Fibroblast of pulmonary artery (primary cell): Measurements from ENCODE around the gene CASZ1.

Experiments
- DNase-seq: peaks from one replicate; pipeline ENCODE4 v3.0.0-alpha.2; 2010; ENCODE audit warnings: low read depth
- H3K4me3 ChIP-seq: replicated peaks from 2 replicates; pipeline ENCODE4 v1.5.1; 2011; ENCODE audit warnings: low read depth, mild to moderate bottlenecking, control low read depth, low read length, moderate library complexity
- TF ChIP-seq, protein P1 (sequence below): IDR thresholded peaks from 2 replicates; pipeline ENCODE4 v1.5.1; 2011; ENCODE audit warnings: mild to moderate bottlenecking, control low read depth, low read length, inconsistent platforms; ENCODE audit errors: missing control alignments

CASZ1 gene

DNA sequence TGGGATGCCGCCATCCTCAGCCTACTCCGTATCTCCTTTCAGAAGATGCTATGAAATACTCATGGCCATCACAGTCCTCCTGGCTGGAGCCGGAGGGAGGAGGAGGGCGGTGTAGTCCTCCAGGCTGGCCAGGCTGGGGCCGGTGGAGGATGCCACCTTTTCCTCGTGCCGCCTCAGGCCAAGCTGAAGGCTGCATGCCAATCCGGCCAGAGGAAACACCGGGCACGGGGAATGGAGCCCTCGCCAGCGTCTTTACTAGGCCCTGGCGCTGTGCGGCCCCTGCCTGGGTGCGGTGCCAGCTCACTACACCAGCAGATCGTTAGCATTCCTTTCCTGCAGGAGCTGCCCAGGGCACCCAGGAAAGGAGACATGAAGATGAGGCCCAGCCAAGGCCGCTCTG lies 70.1 kb downstream of the CASZ1 start:
- H3K4me3 ChIP-seq, result no peak overlapping the region
- TF ChIP-seq, protein P1, sequence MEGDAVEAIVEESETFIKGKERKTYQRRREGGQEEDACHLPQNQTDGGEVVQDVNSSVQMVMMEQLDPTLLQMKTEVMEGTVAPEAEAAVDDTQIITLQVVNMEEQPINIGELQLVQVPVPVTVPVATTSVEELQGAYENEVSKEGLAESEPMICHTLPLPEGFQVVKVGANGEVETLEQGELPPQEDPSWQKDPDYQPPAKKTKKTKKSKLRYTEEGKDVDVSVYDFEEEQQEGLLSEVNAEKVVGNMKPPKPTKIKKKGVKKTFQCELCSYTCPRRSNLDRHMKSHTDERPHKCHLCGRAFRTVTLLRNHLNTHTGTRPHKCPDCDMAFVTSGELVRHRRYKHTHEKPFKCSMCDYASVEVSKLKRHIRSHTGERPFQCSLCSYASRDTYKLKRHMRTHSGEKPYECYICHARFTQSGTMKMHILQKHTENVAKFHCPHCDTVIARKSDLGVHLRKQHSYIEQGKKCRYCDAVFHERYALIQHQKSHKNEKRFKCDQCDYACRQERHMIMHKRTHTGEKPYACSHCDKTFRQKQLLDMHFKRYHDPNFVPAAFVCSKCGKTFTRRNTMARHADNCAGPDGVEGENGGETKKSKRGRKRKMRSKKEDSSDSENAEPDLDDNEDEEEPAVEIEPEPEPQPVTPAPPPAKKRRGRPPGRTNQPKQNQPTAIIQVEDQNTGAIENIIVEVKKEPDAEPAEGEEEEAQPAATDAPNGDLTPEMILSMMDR, result no peak
- DNase-seq, result no peak

DNA sequence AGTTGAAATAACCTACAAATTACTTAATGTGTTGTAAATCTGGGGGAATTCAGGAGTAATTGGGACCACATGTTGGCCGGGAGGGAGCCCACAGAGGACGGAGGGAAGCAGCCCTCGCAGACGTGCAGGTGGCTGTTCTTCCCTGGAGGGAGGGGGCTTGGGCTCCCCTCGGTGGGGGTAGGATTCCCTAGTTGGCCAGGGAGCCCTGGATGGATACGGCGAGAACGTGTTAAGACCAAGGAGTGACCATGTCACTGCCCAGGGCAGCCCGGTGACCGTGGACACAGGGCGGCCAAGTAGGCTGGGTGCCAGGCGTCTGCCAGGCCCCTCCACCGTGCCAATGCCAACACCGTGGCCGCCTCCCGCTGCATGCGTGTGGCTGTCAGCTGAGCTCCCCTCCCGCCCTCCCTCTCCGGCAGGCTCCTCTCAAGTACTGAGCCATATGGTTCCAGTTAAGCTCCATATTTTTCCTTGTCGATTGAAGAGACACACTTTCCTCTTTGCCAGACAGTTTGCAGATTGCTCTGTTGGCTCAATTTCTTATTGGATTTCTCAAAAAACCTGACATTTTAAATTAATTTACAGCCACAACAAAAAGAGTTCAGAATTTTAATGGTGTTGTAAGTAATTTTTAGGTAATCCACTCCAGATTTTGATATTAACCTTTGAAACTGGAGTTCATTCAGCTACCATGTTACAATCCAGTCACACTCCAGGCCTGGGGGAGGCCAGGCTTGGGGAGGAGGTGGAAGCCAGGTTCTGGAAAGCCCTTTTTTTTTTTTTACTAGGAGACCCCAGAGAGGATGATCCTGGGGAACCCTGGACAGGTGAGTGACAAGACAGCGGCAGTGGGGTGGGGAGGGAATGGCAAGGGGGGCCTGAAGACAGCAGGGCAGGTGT lies 71.2 kb downstream of the CASZ1 start:
- TF ChIP-seq, protein P1, result no peak
- no peak overlapping the region for H3K4me3 ChIP-seq
- DNase-seq, result peak; percentile 21

- H3K4me3 ChIP-seq, result no peak overlapping the region
- DNase-seq, result no peak
- TF ChIP-seq, protein P1, result no peak
Observed at GRCh38 chr1:10724511-10724910, 71.9 kb downstream of the CASZ1 start.

DNA sequence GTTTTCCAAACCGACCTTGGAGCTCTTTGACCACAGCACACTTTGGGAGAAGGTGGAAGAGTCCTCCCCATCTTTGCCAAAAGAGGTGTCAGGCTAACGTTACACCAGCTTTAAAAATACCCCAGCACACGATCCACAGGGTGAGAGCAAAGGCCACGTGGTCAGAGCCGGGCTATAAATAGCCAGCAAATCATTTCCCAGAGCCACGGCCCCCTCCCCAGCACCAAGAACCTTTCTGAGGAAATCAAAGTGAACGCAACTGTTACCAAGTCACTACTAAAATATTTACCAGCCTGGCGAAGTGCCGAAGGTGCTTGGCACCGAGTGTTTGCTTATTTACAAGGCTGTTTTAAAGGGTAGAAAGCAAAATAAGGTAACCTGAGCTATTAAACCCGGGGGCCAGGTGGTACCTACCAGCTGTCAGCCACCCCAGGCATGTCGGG lies 72.4 kb downstream of the CASZ1 start:
- DNase-seq, result peak; percentile 42

DNA sequence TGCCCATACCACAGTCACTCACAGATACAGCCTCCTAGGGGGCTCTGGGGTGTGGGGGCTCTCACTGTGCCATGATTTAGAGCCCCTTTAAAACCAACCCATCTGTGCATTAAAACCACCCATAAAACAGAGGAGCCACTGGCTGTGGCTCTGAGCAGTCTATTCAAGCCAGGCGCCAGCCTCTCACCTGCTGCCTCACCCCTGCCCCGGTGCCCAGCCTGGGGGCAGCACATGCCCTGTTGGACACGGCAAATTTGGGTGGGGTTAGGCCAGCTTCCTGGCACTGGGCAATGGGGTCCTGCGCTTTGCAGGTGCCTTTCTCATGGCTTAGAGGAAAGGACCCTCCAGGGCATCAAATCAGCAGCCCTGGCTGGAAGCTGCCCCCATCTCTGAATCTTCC lies 73.1 kb downstream of the CASZ1 start:
- no peak overlapping the region for H3K4me3 ChIP-seq
- TF ChIP-seq, protein P1, result no peak
- no peak for DNase-seq

More for the DNA sequence above, 72.4 kb downstream of the CASZ1 start:
- TF ChIP-seq, protein P1, result no peak
- no peak overlapping the region for H3K4me3 ChIP-seq

DNA sequence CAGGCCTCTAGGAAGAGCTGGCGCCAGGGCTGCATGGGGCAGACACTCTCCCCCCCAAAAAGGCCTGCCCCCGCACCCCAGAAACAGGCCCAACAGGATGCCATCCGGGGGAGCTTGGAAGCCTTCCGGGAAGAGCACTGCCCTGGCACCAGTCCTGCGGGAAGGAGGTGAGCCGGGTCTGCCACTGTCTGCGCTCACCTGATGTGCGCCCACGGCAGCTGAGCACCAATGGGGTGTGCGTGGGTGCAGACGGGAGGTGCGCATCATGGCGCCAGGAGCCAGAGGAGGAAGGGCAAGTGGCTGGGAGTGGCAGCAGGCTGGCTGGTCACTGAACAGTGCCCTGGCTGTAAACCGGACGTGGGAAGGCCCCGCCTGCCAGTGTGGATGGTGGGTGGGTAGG lies 73.6 kb downstream of the CASZ1 start:
- no peak overlapping the region for H3K4me3 ChIP-seq
- no peak for DNase-seq
- TF ChIP-seq, protein P1, result no peak
